ENCODE data around the gene ADSL. TPM values are rescaled to one million over a fixed set of nuclear protein-coding genes. Genes with fewer than 3 reads are reported as not detected.

Gene ADSL
- total RNA-seq, 2 experiments from 2014 or later: 117 to 137 TPM

- CTCF ChIA-PET (ENCODE audit: unreplicated experiment): no interaction called here
- H3K4me2 ChIP-seq (ENCODE audit: low read length): peak overlapping the region; percentile 4; the same call in 1 of the 2 replicates
- no peak overlapping the region for H3K4me3 ChIP-seq (ENCODE audit: low read depth, low read length, poor library complexity, severe bottlenecking)
- H2AFZ ChIP-seq (ENCODE audit: low read length): no peak overlapping the region
- POLR2A ChIA-PET: interaction anchor here (0.8 kb wide), 1 partner anchor 224 kb away, joined by 3 read pairs; no protein-coding TSS in a partner anchor
- no peak overlapping the region for H3K27ac ChIP-seq (ENCODE audit: low read depth, low read length, poor library complexity, severe bottlenecking)
- no peaks in the 10 kb centered on the region for H4K20me1 ChIP-seq (ENCODE audit: insufficient read depth, low read length)
- H3K36me3 ChIP-seq (ENCODE audit: insufficient read depth, low read length): no peaks in the 10 kb centered on the region
- no peaks in the 10 kb centered on the region for H3K9me2 ChIP-seq (ENCODE audit: insufficient read depth, low read length)
- intact Hi-C loops (cut with micrococcal nuclease; ENCODE audit: unreplicated experiment): no loop called here
- H3K79me2 ChIP-seq (ENCODE audit: insufficient read depth, low read depth, low read length): peaks cover 9% of the 10 kb centered on the region; the same call in 1 of the 2 replicates
- no peaks in the 10 kb centered on the region for H3K9me3 ChIP-seq (ENCODE audit: low read length)
- peaks cover 19% of the 10 kb centered on the region for H3K4me1 ChIP-seq (ENCODE audit: insufficient read depth, low read length, poor library complexity, severe bottlenecking)
- TF ChIP-seq CTCF (conservative IDR thresholded peaks at IDR 0.05; ENCODE audit: low read length) (no peak), EZH2phosphoT487 (IDR thresholded peaks at IDR 0.05; ENCODE audit: borderline replicate concordance, low read depth, low read length) (no peak)
- BruUV-seq (replicated peaks): no TSS peak
- no peak for DNase-seq (ENCODE audit: low spot score)
Measured at GRCh38 chr22:40341604-40342003, 4.7 kb upstream of the ADSL start.

- no peak overlapping the region for H2AFZ ChIP-seq (ENCODE audit: low read length)
- intact Hi-C loops (cut with micrococcal nuclease; ENCODE audit: unreplicated experiment): no loop called here
Measured at GRCh38 chr22:40342521-40342920, 3.8 kb upstream of the ADSL start.

More at GRCh38 chr22:40342521-40342920, 3.8 kb upstream of the ADSL start:
- Histone ChIP-seq H3K79me2 (ENCODE audit: insufficient read depth, low read depth, low read length) (peaks cover 18% of the 10 kb centered on the region), H3K36me3 (ENCODE audit: insufficient read depth, low read length) (no peaks in the 10 kb centered on the region), H3K4me2 (ENCODE audit: low read length) (no peak overlapping the region), H4K20me1 (ENCODE audit: insufficient read depth, low read length) (no peaks in the 10 kb centered on the region), H3K4me3 (ENCODE audit: low read depth, low read length, poor library complexity, severe bottlenecking) (no peak overlapping the region), H3K9me2 (ENCODE audit: insufficient read depth, low read length) (no peaks in the 10 kb centered on the region), H3K27ac (ENCODE audit: low read depth, low read length, poor library complexity, severe bottlenecking) (no peak overlapping the region), H3K9me3 (ENCODE audit: low read length) (no peaks in the 10 kb centered on the region), H3K4me1 (ENCODE audit: insufficient read depth, low read length, poor library complexity, severe bottlenecking) (peaks cover 19% of the 10 kb centered on the region)
- POLR2A ChIA-PET: no interaction called here
- CTCF ChIA-PET (ENCODE audit: unreplicated experiment): no interaction called here
- TF ChIP-seq EZH2phosphoT487 (IDR thresholded peaks at IDR 0.05; ENCODE audit: borderline replicate concordance, low read depth, low read length) (no peak), CTCF (conservative IDR thresholded peaks at IDR 0.05; ENCODE audit: low read length) (no peak)
- no TSS peak for BruUV-seq (replicated peaks)
- no peak for DNase-seq (ENCODE audit: low spot score)
